H1 (cell line): ENCODE measurements around the gene XAB2.

Experiments
- CEBPB ChIP-seq: IDR thresholded peaks from 2 replicates; pipeline ENCODE4 v1.6.1; 2012; ENCODE audit warnings: low read depth, low read length
- CREB1 ChIP-seq: IDR thresholded peaks from 2 replicates; pipeline ENCODE4 v1.6.1; 2012; ENCODE audit warnings: inconsistent platforms
- EGR1 ChIP-seq: IDR thresholded peaks from 2 replicates; pipeline ENCODE4 v1.6.1; 2011; ENCODE audit warnings: low read depth, low read length, borderline replicate concordance
- EP300 ChIP-seq, 2 experiments: IDR thresholded peaks; 1 replicate in 1 of 2; 2 replicates in 1 of 2; pipeline ENCODE4 v1.6.1; 2011 to 2012; ENCODE audit warnings: low read depth in 2 of 2, low read length in 2 of 2, mild to moderate bottlenecking in 2 of 2, borderline replicate concordance in 1 of 2, inconsistent platforms in 1 of 2, moderate library complexity in 1 of 2
- GTF2F1 ChIP-seq: IDR thresholded peaks from 2 replicates; pipeline ENCODE4 v1.6.1; 2012; ENCODE audit warnings: low read depth, low read length, improper control_type of control experiment, borderline replicate concordance
- HDAC2 ChIP-seq, 2 experiments: fragments of 300-600 bp in 1 of 2; sonication (generic) in 1 of 2; IDR thresholded peaks; 2 replicates each; pipeline ENCODE4 v1.6.1; 2011 to 2012; ENCODE audit warnings: low read depth in 2 of 2, low read length in 2 of 2, mild to moderate bottlenecking in 2 of 2, moderate library complexity in 2 of 2, borderline replicate concordance in 1 of 2, inconsistent platforms in 1 of 2
- POLR2AphosphoS5 ChIP-seq: IDR thresholded peaks from 2 replicates; pipeline ENCODE4 v1.6.1; 2011; ENCODE audit warnings: low read depth, low read length
- RFX5 ChIP-seq: IDR thresholded peaks from 2 replicates; pipeline ENCODE4 v1.6.1; 2011; ENCODE audit warnings: low read depth, low read length, improper control_type of control experiment, borderline replicate concordance
- SIX5 ChIP-seq: IDR thresholded peaks from 2 replicates; pipeline ENCODE4 v1.6.1; 2011; ENCODE audit warnings: mild to moderate bottlenecking, low read depth, low read length
- TBP ChIP-seq: IDR thresholded peaks from 2 replicates; pipeline ENCODE4 v1.6.1; 2011; ENCODE audit warnings: low read depth, low read length, improper control_type of control experiment
- TF ChIP-seq, protein P1 (sequence below): IDR thresholded peaks from 2 replicates; pipeline ENCODE4 v1.6.1; 2012; ENCODE audit warnings: inconsistent platforms
- TF ChIP-seq, protein P2 (sequence below), 3 experiments: IDR thresholded peaks; 1 replicate in 2 of 3; 2 replicates in 1 of 3; pipeline versions ENCODE4 v1.5.1 to v1.6.1; 2011; ENCODE audit warnings: low read length in 3 of 3, mild to moderate bottlenecking in 3 of 3, inconsistent platforms in 2 of 3, low read depth in 1 of 3, moderate library complexity in 1 of 3; ENCODE audit not compliant: insufficient read depth in 1 of 3; ENCODE audit errors: control extremely low read depth in 1 of 3

- TF ChIP-seq, protein P1, sequence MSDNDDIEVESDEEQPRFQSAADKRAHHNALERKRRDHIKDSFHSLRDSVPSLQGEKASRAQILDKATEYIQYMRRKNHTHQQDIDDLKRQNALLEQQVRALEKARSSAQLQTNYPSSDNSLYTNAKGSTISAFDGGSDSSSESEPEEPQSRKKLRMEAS: no peak
- TF ChIP-seq HDAC2 (IDR thresholded peaks at IDR 0.05; ENCODE audit: borderline replicate concordance in 1 of 2, low read depth in 2 of 2, low read length in 2 of 2) (no peak), POLR2AphosphoS5 (no peak), GTF2F1 (no peak), EGR1 (no peak), SIX5 (no peak), EP300 (IDR thresholded peaks at IDR 0.05; ENCODE audit: borderline replicate concordance in 1 of 2, low read depth in 2 of 2, low read length in 2 of 2) (no peak), TBP (no peak), CREB1 (no peak), RFX5 (no peak), CEBPB (no peak)
- TF ChIP-seq, protein P2, sequence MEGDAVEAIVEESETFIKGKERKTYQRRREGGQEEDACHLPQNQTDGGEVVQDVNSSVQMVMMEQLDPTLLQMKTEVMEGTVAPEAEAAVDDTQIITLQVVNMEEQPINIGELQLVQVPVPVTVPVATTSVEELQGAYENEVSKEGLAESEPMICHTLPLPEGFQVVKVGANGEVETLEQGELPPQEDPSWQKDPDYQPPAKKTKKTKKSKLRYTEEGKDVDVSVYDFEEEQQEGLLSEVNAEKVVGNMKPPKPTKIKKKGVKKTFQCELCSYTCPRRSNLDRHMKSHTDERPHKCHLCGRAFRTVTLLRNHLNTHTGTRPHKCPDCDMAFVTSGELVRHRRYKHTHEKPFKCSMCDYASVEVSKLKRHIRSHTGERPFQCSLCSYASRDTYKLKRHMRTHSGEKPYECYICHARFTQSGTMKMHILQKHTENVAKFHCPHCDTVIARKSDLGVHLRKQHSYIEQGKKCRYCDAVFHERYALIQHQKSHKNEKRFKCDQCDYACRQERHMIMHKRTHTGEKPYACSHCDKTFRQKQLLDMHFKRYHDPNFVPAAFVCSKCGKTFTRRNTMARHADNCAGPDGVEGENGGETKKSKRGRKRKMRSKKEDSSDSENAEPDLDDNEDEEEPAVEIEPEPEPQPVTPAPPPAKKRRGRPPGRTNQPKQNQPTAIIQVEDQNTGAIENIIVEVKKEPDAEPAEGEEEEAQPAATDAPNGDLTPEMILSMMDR (IDR thresholded peaks at IDR 0.05; ENCODE audit: control extremely low read depth in 1 of 3, insufficient read depth in 1 of 3, low read depth in 1 of 3, low read length in 3 of 3): no peak
These were observed 27.9 kb upstream of the XAB2 start for GRCh38 chr19:7657131-7657751.
